K562 (cell line): Measurements from ENCODE around the gene IL26. TPM values are rescaled to one million over a fixed set of nuclear protein-coding genes. Genes with fewer than 3 reads are reported as not detected.

Source experiments
- ATAC-seq: fragments of 200-7000 bp; cut with Tn5 transposase; 3 replicates; pipeline ENCODE4 v1.9.1; 2020; ENCODE audit warnings: moderate library complexity
- BruUV-seq: library from RNA; stranded (reverse); fragments of 400-500 nt; replicated peaks from 2 replicates; lab custom pipeline; 2021; lab: Mats Ljungman, UMichigan
- CTCF ChIA-PET: fragments of 300-600 bp; formaldehyde crosslinking; extraction: SDS; loops from one replicate; lab custom pipeline; 2021; ENCODE audit warnings: low intra/inter-chr PET ratio; lab: Yijun Ruan, JAX
- POLR2A ChIA-PET: fragments of 300-600, 350-650 bp; sonication (Branson Sonifier 250); formaldehyde crosslinking; extraction: SDS; loops from one replicate; lab custom pipeline; 2021; ENCODE audit warnings: antibody characterized with exemption, inconsistent platforms; lab: Yijun Ruan, JAX
- DNase-seq, 4 experiments: peaks; one replicate each; pipeline versions ENCODE4 v3.0.0 to v3.0.0-alpha.2; 2011 to 2018; ENCODE audit warnings: low spot score in 3 of 4, mixed read lengths in 3 of 4; ENCODE audit errors: extremely low read depth in 1 of 4
- FAIRE-seq: peaks from 2 replicates; lab custom pipeline; 2011; peaks lifted over from hg19 to GRCh38; lab: Jason Lieb, UNC
- H2AFZ ChIP-seq: 2 replicates; pipeline ENCODE4 v1.6.0; 2011; ENCODE audit warnings: low read depth, low read length, control low read depth, inconsistent platforms
- H3K27ac ChIP-seq: fragments of 200-600 bp; 3 replicates; pipeline ENCODE4 v1.8.0; 2011; ENCODE audit warnings: low read depth, mild to moderate bottlenecking, control low read depth, inconsistent platforms, low read length, moderate library complexity, mixed read lengths; ENCODE audit errors: extremely low read depth
- H3K27me3 ChIP-seq, 2 experiments: fragments of 300-600 bp in 1 of 2; 2 replicates in 1 of 2; 3 replicates in 1 of 2; pipeline versions ENCODE4 v1.6.0 to v1.8.0; 2011; ENCODE audit warnings: inconsistent platforms in 2 of 2, low read length in 2 of 2, mild to moderate bottlenecking in 1 of 2, mixed read lengths in 1 of 2, moderate library complexity in 1 of 2; ENCODE audit not compliant: control insufficient read depth in 2 of 2, insufficient read depth in 2 of 2
- H3K36me3 ChIP-seq: fragments of 300-600 bp; 3 replicates; pipeline ENCODE4 v1.8.0; 2011; ENCODE audit warnings: mild to moderate bottlenecking, low read length, inconsistent platforms; ENCODE audit not compliant: control insufficient read depth, insufficient read depth
- H3K4me1 ChIP-seq, 2 experiments: fragments of 200-600 bp in 1 of 2; replicated peaks in 1 of 2; 2 replicates in 1 of 2; 3 replicates in 1 of 2; pipeline versions ENCODE4 v1.5.1 to v1.8.0; 2011; ENCODE audit warnings: inconsistent platforms in 2 of 2, low read length in 2 of 2, mild to moderate bottlenecking in 1 of 2, mixed read lengths in 1 of 2, moderate library complexity in 1 of 2; ENCODE audit not compliant: control insufficient read depth in 2 of 2, insufficient read depth in 2 of 2
- H3K4me2 ChIP-seq: 2 replicates; pipeline ENCODE4 v1.6.1; 2011; ENCODE audit warnings: low read length, control low read depth, inconsistent platforms, mixed read lengths; ENCODE audit not compliant: insufficient read depth
- H3K4me3 ChIP-seq: fragments of 200-600 bp; sonication (generic), shearing (Covaris generic); 2 replicates; pipeline ENCODE4 v1.5.1; 2016; ENCODE audit warnings: control low read depth, inconsistent platforms
- H3K79me2 ChIP-seq: fragments of 200-600 bp; 3 replicates; pipeline ENCODE4 v1.8.0; 2011; ENCODE audit warnings: low read length, inconsistent platforms; ENCODE audit not compliant: control insufficient read depth, insufficient read depth
- H3K9ac ChIP-seq, 2 experiments: 2 replicates each; pipeline versions ENCODE4 v1.6.0 to v1.6.1; 2011; ENCODE audit warnings: low read depth in 2 of 2, low read length in 2 of 2, control low read depth in 1 of 2, inconsistent platforms in 1 of 2, mild to moderate bottlenecking in 1 of 2, mixed read lengths in 1 of 2; ENCODE audit not compliant: insufficient read depth in 1 of 2
- H3K9me1 ChIP-seq: one replicate; pipeline ENCODE4 v1.6.0; 2011; ENCODE audit warnings: inconsistent platforms, mild to moderate bottlenecking, low read length, moderate library complexity; ENCODE audit not compliant: control insufficient read depth, insufficient read depth
- H3K9me3 ChIP-seq: replicated peaks from 2 replicates; pipeline ENCODE4 v1.5.1; 2011; ENCODE audit warnings: low read depth, low read length, inconsistent platforms; ENCODE audit not compliant: control insufficient read depth, insufficient read depth
- H4K20me1 ChIP-seq: replicated peaks from 2 replicates; pipeline ENCODE4 v1.6.1; 2011; ENCODE audit warnings: low read length, inconsistent platforms, mixed read lengths; ENCODE audit not compliant: control insufficient read depth, insufficient read depth
- BRD4 ChIP-seq: fragments of 200-600 bp; sonication (generic); IDR thresholded peaks from 2 replicates; pipeline ENCODE4 v1.6.1; 2017; ENCODE audit warnings: inconsistent platforms
- ETS2 ChIP-seq: IDR thresholded peaks from 2 replicates; pipeline ENCODE4 v1.6.1; 2016; ENCODE audit warnings: borderline replicate concordance, missing genetic modification characterization, mild to moderate bottlenecking, moderate library complexity, missing compliant biosample characterization; ENCODE audit not compliant: poor library complexity, severe bottlenecking
- HDGF ChIP-seq: fragments of 450-650 bp; IDR thresholded peaks from 2 replicates; pipeline ENCODE4 v1.6.1; 2016
- HMGN3 ChIP-seq: IDR thresholded peaks from 2 replicates; pipeline ENCODE4 v1.6.1; 2011; ENCODE audit warnings: borderline replicate concordance, low read depth, mild to moderate bottlenecking, mixed read lengths, low read length; ENCODE audit not compliant: insufficient read length; ENCODE audit errors: extremely low read depth
- ILK ChIP-seq: fragments of 450-650 bp; IDR thresholded peaks from 2 replicates; pipeline ENCODE4 v1.6.1; 2016; ENCODE audit warnings: missing genetic modification characterization, low read depth, mild to moderate bottlenecking, missing compliant biosample characterization, moderate library complexity, borderline replicate concordance
- MCM5 ChIP-seq: fragments of 450-650 bp; IDR thresholded peaks from 2 replicates; pipeline ENCODE4 v1.6.1; 2016; ENCODE audit warnings: low read depth
- NBN ChIP-seq: fragments of 450-650 bp; IDR thresholded peaks from 2 replicates; pipeline ENCODE4 v1.6.1; 2016; ENCODE audit warnings: low read depth, mild to moderate bottlenecking
- NR2C2 ChIP-seq, 2 experiments: fragments of 200-800 bp in 1 of 2; sonication (Bioruptor generic) in 1 of 2; sonication (generic) in 1 of 2; formaldehyde crosslinking in 1 of 2; IDR thresholded peaks; 2 replicates each; pipeline versions ENCODE4 v1.6.1 to v1.8.0; 2016 to 2022; ENCODE audit warnings: mild to moderate bottlenecking in 1 of 2, missing compliant biosample characterization in 1 of 2, missing genetic modification characterization in 1 of 2, missing genetic modification reagents in 1 of 2
- SAFB ChIP-seq: fragments of 200-400 bp; formaldehyde crosslinking; IDR thresholded peaks from 2 replicates; pipeline ENCODE4 v1.6.1; 2017; ENCODE audit warnings: low read depth, low read length, borderline replicate concordance
- SMAD1 ChIP-seq: fragments of 150-350 bp; IDR thresholded peaks from 2 replicates; pipeline ENCODE4 v1.6.1; 2014; ENCODE audit warnings: low read length, low read depth; ENCODE audit not compliant: partially characterized antibody
- SMARCA4 ChIP-seq: fragments of 450-650 bp; IDR thresholded peaks from 2 replicates; pipeline ENCODE4 v1.6.1; 2016
- SREBF2 ChIP-seq: sonication (generic); formaldehyde crosslinking; IDR thresholded peaks from 2 replicates; pipeline ENCODE4 v1.4.0; 2020; ENCODE audit warnings: mild to moderate bottlenecking, missing genetic modification reagents
- ZBTB9 ChIP-seq: fragments of 450-650 bp; formaldehyde crosslinking; IDR thresholded peaks from 2 replicates; pipeline ENCODE4 v1.4.0; 2020; ENCODE audit warnings: mild to moderate bottlenecking, moderate library complexity
- ZNF232 ChIP-seq: sonication (generic); formaldehyde crosslinking; IDR thresholded peaks from 2 replicates; pipeline ENCODE4 v1.8.0; 2022; ENCODE audit warnings: mild to moderate bottlenecking, missing genetic modification reagents
- ZNF507 ChIP-seq: conservative IDR thresholded peaks from 2 replicates; pipeline ENCODE4 v1.6.1; 2017; ENCODE audit warnings: missing genetic modification characterization, missing compliant biosample characterization
- ZNF778 ChIP-seq: fragments of 450-650 bp; formaldehyde crosslinking; IDR thresholded peaks from 2 replicates; pipeline ENCODE4 v1.4.0; 2020; ENCODE audit warnings: mild to moderate bottlenecking, moderate library complexity
- WGBS: fragments of 100-300 bp; shearing (Covaris generic); methylation state at CpG from one replicate; pipeline ENCODE4 v1.1.6; 2016; ENCODE audit warnings: low coverage, mixed read lengths; ENCODE audit not compliant: insufficient coverage; ENCODE audit errors: missing lambda C conversion rate; 5-methylcytosine and 5-hydroxymethylcytosine counted together
- in situ Hi-C: fragments of 300-500 bp; cut with MboI; formaldehyde crosslinking; loops from 4 replicates; pipeline ENCODE4 v1.15.0; 2018; ENCODE audit warnings: inconsistent platforms, mixed read lengths
- intact Hi-C: fragments of 100-400 bp; cut with micrococcal nuclease; formaldehyde crosslinking; loops from 2 replicates; pipeline ENCODE4 v1.14.2; 2022
- polyA plus RNA-seq, 8 experiments: library from polyadenylated mRNA; depleted of rRNA in 4 of 8; stranded (reverse) in 5 of 8; unstranded in 3 of 8; fragments of >200 nt; fragmentation: Nextera tagmentation in 2 of 8; fragmentation: Illumina TruSeq in 1 of 8; extraction: Ambion mirVana in 2 of 8; extraction: Trizol in 1 of 8; gene quantifications; 2 replicates each; pipeline versions ENCODE4 v1.2.1 to v1.2.3, GENCODE V29; 2011 to 2014; ENCODE audit warnings: inconsistent platforms in 1 of 8, missing spikeins in 1 of 8
- total RNA-seq, 7 experiments: library from RNA; depleted of rRNA in 6 of 7; stranded (reverse); fragments of >200 nt in 6 of 7; fragmentation: Illumina TruSeq in 2 of 7; extraction: Trizol in 2 of 7; gene quantifications; 2 replicates each; pipeline versions ENCODE4 v1.2.1 to v1.2.3, GENCODE V29; 2011 to 2021; ENCODE audit warnings: low replicate concordance in 1 of 7
- TF ChIP-seq, protein P1 (sequence below), 2 experiments: fragments of 450-650 bp in 1 of 2; sonication (generic) in 1 of 2; formaldehyde crosslinking; conservative IDR thresholded peaks; 2 replicates each; pipeline versions ENCODE4 v1.4.0 to v1.8.1; 2020 to 2022; ENCODE audit warnings: mild to moderate bottlenecking in 1 of 2, missing genetic modification reagents in 1 of 2
- TF ChIP-seq, protein P2 (sequence below): fragments of 450-650 bp; IDR thresholded peaks from 2 replicates; pipeline ENCODE4 v1.7.0; 2016; ENCODE audit warnings: borderline replicate concordance

IL26 gene
- total and polyA plus RNA-seq, 9 of the 15 experiments (the other 6 are each of a cell fraction or from before 2014, with no cell fraction given): not detected

GRCh38 chr12:68234140-68234539, 8.5 kb upstream of the IL26 start:
- Histone ChIP-seq H3K4me1 (peaks cover 0 to 3% of the 10 kb centered on the region in 2 experiments; a peak in 2 of 5 replicates), H3K27me3 (peaks cover 7 to 14% of the 10 kb centered on the region in 2 experiments; a peak in 2 of 5 replicates), H3K9ac (no peak overlapping the region), H2AFZ (no peak overlapping the region), H3K4me3 (no peak overlapping the region), H3K4me2 (no peak overlapping the region), H3K27ac (no peak overlapping the region), H3K9me1 (no peaks in the 10 kb centered on the region), H3K79me2 (no peaks in the 10 kb centered on the region), H3K36me3 (no peaks in the 10 kb centered on the region), H3K9me3 (no peaks in the 10 kb centered on the region), H4K20me1 (no peaks in the 10 kb centered on the region)
- in situ Hi-C loops: no loop called here
- WGBS: 9% methylated on average over 2 of the region's 2 CpGs
- DNase-seq (no peak), ATAC-seq (no peak), FAIRE-seq (no peak)
- no peak for TF ChIP-seq HMGN3
- TF ChIP-seq SREBF2 (CRISPR knock-in tag): no peak
- TF ChIP-seq ETS2 (tag): no peak
- no peak for TF ChIP-seq SMAD1
- TF ChIP-seq, protein P1, sequence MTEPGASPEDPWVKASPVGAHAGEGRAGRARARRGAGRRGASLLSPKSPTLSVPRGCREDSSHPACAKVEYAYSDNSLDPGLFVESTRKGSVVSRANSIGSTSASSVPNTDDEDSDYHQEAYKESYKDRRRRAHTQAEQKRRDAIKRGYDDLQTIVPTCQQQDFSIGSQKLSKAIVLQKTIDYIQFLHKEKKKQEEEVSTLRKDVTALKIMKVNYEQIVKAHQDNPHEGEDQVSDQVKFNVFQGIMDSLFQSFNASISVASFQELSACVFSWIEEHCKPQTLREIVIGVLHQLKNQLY (CRISPR knock-in tag; conservative IDR thresholded peaks at IDR 0.05): no peak
- TF ChIP-seq NBN: no peak
- no peak for TF ChIP-seq ZNF232 (CRISPR knock-in tag)
- TF ChIP-seq, protein P2, sequence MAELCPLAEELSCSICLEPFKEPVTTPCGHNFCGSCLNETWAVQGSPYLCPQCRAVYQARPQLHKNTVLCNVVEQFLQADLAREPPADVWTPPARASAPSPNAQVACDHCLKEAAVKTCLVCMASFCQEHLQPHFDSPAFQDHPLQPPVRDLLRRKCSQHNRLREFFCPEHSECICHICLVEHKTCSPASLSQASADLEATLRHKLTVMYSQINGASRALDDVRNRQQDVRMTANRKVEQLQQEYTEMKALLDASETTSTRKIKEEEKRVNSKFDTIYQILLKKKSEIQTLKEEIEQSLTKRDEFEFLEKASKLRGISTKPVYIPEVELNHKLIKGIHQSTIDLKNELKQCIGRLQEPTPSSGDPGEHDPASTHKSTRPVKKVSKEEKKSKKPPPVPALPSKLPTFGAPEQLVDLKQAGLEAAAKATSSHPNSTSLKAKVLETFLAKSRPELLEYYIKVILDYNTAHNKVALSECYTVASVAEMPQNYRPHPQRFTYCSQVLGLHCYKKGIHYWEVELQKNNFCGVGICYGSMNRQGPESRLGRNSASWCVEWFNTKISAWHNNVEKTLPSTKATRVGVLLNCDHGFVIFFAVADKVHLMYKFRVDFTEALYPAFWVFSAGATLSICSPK: no peak
- TF ChIP-seq ZNF778 (CRISPR knock-in tag): no peak
- no peak for TF ChIP-seq HDGF
- no peak for TF ChIP-seq MCM5
- no peak for TF ChIP-seq ZNF507 (tag)
- TF ChIP-seq ZBTB9 (CRISPR knock-in tag): no peak
- TF ChIP-seq BRD4: no peak
- no peak for TF ChIP-seq SAFB
- no peak for TF ChIP-seq NR2C2 (CRISPR knock-in tag; IDR thresholded peaks at IDR 0.05)
- no peak for TF ChIP-seq NR2C2 (tag; IDR thresholded peaks at IDR 0.05)
- TF ChIP-seq ILK (tag): no peak
- no peak for TF ChIP-seq SMARCA4
- POLR2A ChIA-PET: interaction anchor here (0.6 kb wide), 1 partner anchor 10 kb away, joined by 3 read pairs; no protein-coding TSS in a partner anchor
- CTCF ChIA-PET: no interaction called here
- intact Hi-C loops: no loop called here
- BruUV-seq: no TSS peak
